B cell (primary cell): Measurements from ENCODE around the gene BTNL2. TPM values are rescaled to one million over a fixed set of nuclear protein-coding genes. Genes with fewer than 3 reads are reported as not detected.

Experiments used
- ATAC-seq: fragments of 200-7000 bp; cut with Tn5 transposase; one replicate; pipeline ENCODE4 v1.10.0; 2021; ENCODE audit warnings: low read depth, mild to moderate bottlenecking, moderate number of reproducible peaks, moderate library complexity
- CTCF ChIA-PET: fragments of 350-600 bp; sonication (Branson Sonifier 250); formaldehyde crosslinking; loops from one replicate; lab custom pipeline; 2021; ENCODE audit warnings: antibody characterized with exemption, inconsistent platforms; lab: Charles Lee
- POLR2A ChIA-PET: fragments of 350-600 bp; sonication (Branson Sonifier 250); formaldehyde crosslinking; loops from one replicate; lab custom pipeline; 2021; ENCODE audit warnings: antibody characterized with exemption; lab: Charles Lee
- DNase-seq: peaks from one replicate; pipeline ENCODE4 v3.0.0; 2013
- H2AFZ ChIP-seq: 2 replicates; pipeline ENCODE4 v1.6.1; 2012; ENCODE audit warnings: mild to moderate bottlenecking, low read depth, low read length; ENCODE audit not compliant: insufficient read depth, poor library complexity, severe bottlenecking
- H3K27ac ChIP-seq, 2 donors: 1 replicate in 1 of 2; 2 replicates in 1 of 2; pipeline ENCODE4 v1.5.1; 2012 to 2013; ENCODE audit warnings: low read length in 2 of 2, mild to moderate bottlenecking in 2 of 2, moderate library complexity in 1 of 2
- H3K27me3 ChIP-seq, 4 experiments: fragments of 200-600 bp in 1 of 4; sonication (generic) in 1 of 4; replicated peaks in 1 of 4; 1 replicate in 2 of 4; 2 replicates in 2 of 4; pipeline versions ENCODE4 v1.6.1 to v1.7.0; 2013 to 2016; ENCODE audit warnings: low read length in 3 of 4, mild to moderate bottlenecking in 2 of 4, mixed read lengths in 1 of 4, moderate library complexity in 1 of 4; ENCODE audit not compliant: insufficient read depth in 4 of 4, control insufficient read depth in 3 of 4; ENCODE audit errors: control extremely low read depth in 1 of 4
- H3K36me3 ChIP-seq, 2 experiments: replicated peaks in 1 of 2; 1 replicate in 1 of 2; 2 replicates in 1 of 2; pipeline versions ENCODE4 v1.6.1 to v1.7.1; 2013; ENCODE audit warnings: low read length in 1 of 2; ENCODE audit not compliant: insufficient read depth in 2 of 2, control insufficient read depth in 1 of 2; ENCODE audit errors: control extremely low read depth in 1 of 2, extremely low read depth in 1 of 2
- H3K4me1 ChIP-seq, 2 donors: fragments of 200-600 bp in 1 of 2; sonication (generic) in 1 of 2; 1 replicate in 1 of 2; 2 replicates in 1 of 2; pipeline versions ENCODE4 v1.5.1 to v1.6.1; 2013 to 2017; ENCODE audit warnings: low read length in 2 of 2; ENCODE audit not compliant: control insufficient read depth in 2 of 2, insufficient read depth in 2 of 2
- H3K4me2 ChIP-seq: replicated peaks from 2 replicates; pipeline ENCODE3; 2012; ENCODE audit warnings: mild to moderate bottlenecking, low read depth, low read length; ENCODE audit not compliant: poor library complexity, severe bottlenecking
- H3K4me3 ChIP-seq, 5 experiments: fragments of 200-600 bp in 1 of 5; sonication (generic) in 1 of 5; 1 replicate in 3 of 5; 2 replicates in 2 of 5; pipeline versions ENCODE4 v1.5.1 to v1.7.0; 2011 to 2016; ENCODE audit warnings: low read length in 4 of 5, mild to moderate bottlenecking in 4 of 5, low read depth in 2 of 5, control low read depth in 1 of 5, moderate library complexity in 1 of 5; ENCODE audit not compliant: insufficient read depth in 1 of 5; ENCODE audit errors: control extremely low read depth in 1 of 5, extremely low read depth in 1 of 5
- H3K79me2 ChIP-seq: fragments of 200-600 bp; sonication (generic); one replicate; pipeline ENCODE4 v1.6.0; 2016; ENCODE audit warnings: low read length; ENCODE audit not compliant: control insufficient read depth, insufficient read depth
- H3K9ac ChIP-seq: fragments of 200-600 bp; sonication (generic); 2 replicates; pipeline ENCODE4 v1.6.1; 2017; ENCODE audit warnings: mild to moderate bottlenecking, low read length, moderate library complexity
- H3K9me3 ChIP-seq, 3 donors: one replicate each; pipeline versions ENCODE4 v1.6.1 to v1.7.1; 2013; ENCODE audit warnings: low read length in 2 of 3; ENCODE audit not compliant: control insufficient read depth in 2 of 3, insufficient read depth in 1 of 3; ENCODE audit errors: control extremely low read depth in 1 of 3
- H4K20me1 ChIP-seq: 2 replicates; pipeline ENCODE4 v1.6.0; 2012; ENCODE audit warnings: mild to moderate bottlenecking, low read length; ENCODE audit not compliant: insufficient read depth, control insufficient read depth, poor library complexity, severe bottlenecking
- H3K27ac Mint-ChIP-seq: one replicate; pipeline ENCODE4 v1.8.0; 2021; ENCODE audit warnings: mixed read lengths
- H3K27me3 Mint-ChIP-seq: one replicate; pipeline ENCODE4 v1.8.0; 2021; ENCODE audit warnings: mixed read lengths
- H3K4me1 Mint-ChIP-seq: one replicate; pipeline ENCODE4 v1.8.0; 2021; ENCODE audit warnings: mixed read lengths
- H3K4me3 Mint-ChIP-seq: one replicate; pipeline ENCODE4 v1.8.0; 2021; ENCODE audit warnings: mixed read lengths
- H3K9me3 Mint-ChIP-seq: one replicate; pipeline ENCODE4 v1.8.0; 2022; ENCODE audit warnings: mixed read lengths; ENCODE audit not compliant: insufficient read depth
- EZH2 ChIP-seq: IDR thresholded peaks from 2 replicates; pipeline ENCODE4 v1.6.1; 2012; ENCODE audit warnings: borderline replicate concordance, low read depth, mild to moderate bottlenecking, moderate library complexity, low read length; ENCODE audit not compliant: insufficient read depth, poor library complexity, severe bottlenecking
- WGBS: methylation state at CpG from one replicate; pipeline ENCODE4 v1.1.5; 2013; ENCODE audit warnings: missing lambda C conversion rate; ENCODE audit not compliant: insufficient coverage; 5-methylcytosine and 5-hydroxymethylcytosine counted together
- intact Hi-C: fragments of 100-400 bp; cut with micrococcal nuclease; formaldehyde crosslinking; loops from one replicate; pipeline ENCODE4 v1.10.0; 2022
- polyA plus RNA-seq: library from polyadenylated mRNA; depleted of rRNA; stranded (reverse); fragments of >200 nt; gene quantifications from 2 replicates; pipeline ENCODE4 v1.2.3, GENCODE V29; 2012
- total RNA-seq, 2 donors: library from RNA; stranded (reverse); fragments of 120-200 nt in 1 of 2; gene quantifications; 1 replicate in 1 of 2; 2 replicates in 1 of 2; pipeline versions ENCODE4 v1.2.3 to v1.2.4, GENCODE V29; 2013 to 2022
- TF ChIP-seq, protein P1 (sequence below): fragments of 200-600 bp; IDR thresholded peaks from one replicate; pipeline ENCODE4 v1.8.0; 2022; ENCODE audit warnings: antibody characterized with exemption, mild to moderate bottlenecking

Gene BTNL2
- total and polyA plus RNA-seq, 2 donors (not counting 1 experiment from before 2014, with no cell fraction given), result not detected

GRCh38 chr6:32442243-32442667 lies 35.3 kb upstream of the BTNL2 start:
- WGBS, result 70% methylated on average over 2 of the region's 7 CpGs
- H2AFZ ChIP-seq, result no peak overlapping the region
- H3K27ac ChIP-seq, result peak overlapping the region; percentile 99 to 100
- H3K9ac ChIP-seq, result peak overlapping the region; percentile 100
- POLR2A ChIA-PET, result interaction anchor here (0.9 to 1.6 kb wide), 6 partner anchors 8 to 250 kb away, joined by 3 to 5 read pairs (median 3); no protein-coding TSS in a partner anchor
- peaks cover 4% of the 10 kb centered on the region for H3K9me3 Mint-ChIP-seq
- intact Hi-C loops, result no loop called here
- no peaks in the 10 kb centered on the region for H3K27me3 Mint-ChIP-seq
- CTCF ChIA-PET, result interaction anchor here (1.6 to 2.0 kb wide), 2 partner anchors 18 to 397 kb away, joined by 4 to 6 read pairs; partner anchors contain the start of gene TAP2
- H3K4me2 ChIP-seq, result peak overlapping the region; percentile 85
- ATAC-seq, result no peak
- H3K4me1 ChIP-seq, result peaks cover 58% of the 10 kb centered on the region in 2 donors
- H3K4me1 Mint-ChIP-seq, result peaks cover 71% of the 10 kb centered on the region
- peak overlapping the region; percentile 89 for H3K27ac Mint-ChIP-seq
- no peaks in the 10 kb centered on the region for H3K27me3 ChIP-seq
- H3K4me3 Mint-ChIP-seq, result peak overlapping the region; percentile 98
- H3K4me3 ChIP-seq, result peak overlapping the region; percentile 77 to 100 (median 99)
- TF ChIP-seq EZH2, result no peak
- TF ChIP-seq, protein P1, sequence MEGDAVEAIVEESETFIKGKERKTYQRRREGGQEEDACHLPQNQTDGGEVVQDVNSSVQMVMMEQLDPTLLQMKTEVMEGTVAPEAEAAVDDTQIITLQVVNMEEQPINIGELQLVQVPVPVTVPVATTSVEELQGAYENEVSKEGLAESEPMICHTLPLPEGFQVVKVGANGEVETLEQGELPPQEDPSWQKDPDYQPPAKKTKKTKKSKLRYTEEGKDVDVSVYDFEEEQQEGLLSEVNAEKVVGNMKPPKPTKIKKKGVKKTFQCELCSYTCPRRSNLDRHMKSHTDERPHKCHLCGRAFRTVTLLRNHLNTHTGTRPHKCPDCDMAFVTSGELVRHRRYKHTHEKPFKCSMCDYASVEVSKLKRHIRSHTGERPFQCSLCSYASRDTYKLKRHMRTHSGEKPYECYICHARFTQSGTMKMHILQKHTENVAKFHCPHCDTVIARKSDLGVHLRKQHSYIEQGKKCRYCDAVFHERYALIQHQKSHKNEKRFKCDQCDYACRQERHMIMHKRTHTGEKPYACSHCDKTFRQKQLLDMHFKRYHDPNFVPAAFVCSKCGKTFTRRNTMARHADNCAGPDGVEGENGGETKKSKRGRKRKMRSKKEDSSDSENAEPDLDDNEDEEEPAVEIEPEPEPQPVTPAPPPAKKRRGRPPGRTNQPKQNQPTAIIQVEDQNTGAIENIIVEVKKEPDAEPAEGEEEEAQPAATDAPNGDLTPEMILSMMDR, result no peak
- peaks cover 0 to 6% (median 0%) of the 10 kb centered on the region in 3 donors for H3K9me3 ChIP-seq
- DNase-seq, result no peak
- peaks cover 68% of the 10 kb centered on the region for H3K79me2 ChIP-seq
- peaks cover 17 to 57% of the 10 kb centered on the region in 2 experiments for H3K36me3 ChIP-seq
- peaks cover 47% of the 10 kb centered on the region for H4K20me1 ChIP-seq

- Histone ChIP-seq H4K20me1 (peaks cover 39% of the 10 kb centered on the region), H3K27ac (peak within 1 kb of the TSS; percentile 99 to 100), H3K4me3 (peak within 1 kb of the TSS; percentile 77 to 100 (median 99)), H3K4me2 (peak within 1 kb of the TSS; percentile 85), H3K4me1 (peaks cover 70 to 71% of the 10 kb centered on the region in 2 donors), H3K9ac (peak within 1 kb of the TSS; percentile 100), H3K79me2 (peaks cover 82% of the 10 kb centered on the region), H3K27me3 (no peaks in the 10 kb centered on the region), H3K36me3 (peaks cover 17 to 44% of the 10 kb centered on the region in 2 experiments), H3K9me3 (peaks cover 0 to 6% (median 0%) of the 10 kb centered on the region in 3 donors), H2AFZ (no peak within 1 kb of the TSS)
- DNase-seq, result peak; percentile 97
- Mint-ChIP-seq H3K4me3 (peak within 1 kb of the TSS; percentile 98), H3K9me3 (peaks cover 4% of the 10 kb centered on the region), H3K4me1 (peaks cover 80% of the 10 kb centered on the region), H3K27me3 (no peaks in the 10 kb centered on the region), H3K27ac (peak within 1 kb of the TSS; percentile 99)
- POLR2A ChIA-PET, result interaction anchor here (0.7 to 1.8 kb wide), 20 partner anchors 11 to 531 kb away, joined by 3 to 12 read pairs (median 5); partner anchors contain the start of genes HLA-DQA1, HLA-DQB1 and HLA-DRB5
- TF ChIP-seq EZH2, result no peak
- TF ChIP-seq, protein P1, result no peak
- CTCF ChIA-PET, result interaction anchor here (0.9 to 1.6 kb wide), 10 partner anchors 18 to 429 kb away, joined by 3 to 7 read pairs (median 4); partner anchors contain the start of genes HLA-DQA1 and HLA-DQB1
- ATAC-seq, result peak; percentile 69
- WGBS, result 2% methylated on average over 4 of the region's 9 CpGs
- intact Hi-C loops, result loop anchor here (1.0 to 10.0 kb wide), 2 partner anchors 184 to 225 kb away; partner anchors contain the start of gene HLA-DQB1
Observed at GRCh38 chr6:32439602-32440214, 32.7 kb upstream of the BTNL2 start, which contains the start of gene HLA-DRA. Gene HLA-DRA, plus strand, starts transcription at chr6:32439887. Its CDS starts 64 bp downstream, at chr6:32439951.
